GM12865 (cell line): Measurements from ENCODE around the gene AFF2.

Experiments
- DNase-seq: peaks from one replicate; pipeline ENCODE4 v3.0.0; 2010; ENCODE audit warnings: low read depth
- H3K4me3 ChIP-seq: 2 replicates; pipeline ENCODE4 v1.5.1; 2011; ENCODE audit warnings: mild to moderate bottlenecking, low read depth, low read length, control low read depth
- TF ChIP-seq, protein P1 (sequence below): IDR thresholded peaks from 2 replicates; pipeline ENCODE4 v1.5.1; 2011; ENCODE audit warnings: low read length, control low read depth, low read depth, inconsistent platforms; ENCODE audit not compliant: insufficient read depth; ENCODE audit errors: missing control alignments

The AFF2 gene

GRCh38 chrX:148500423-148501385, at the start of gene AFF2:
TSS of gene AFF2 (plus strand) at chrX:148500617. CDS start at chrX:148501098, 481 bp downstream.
- TF ChIP-seq, protein P1, sequence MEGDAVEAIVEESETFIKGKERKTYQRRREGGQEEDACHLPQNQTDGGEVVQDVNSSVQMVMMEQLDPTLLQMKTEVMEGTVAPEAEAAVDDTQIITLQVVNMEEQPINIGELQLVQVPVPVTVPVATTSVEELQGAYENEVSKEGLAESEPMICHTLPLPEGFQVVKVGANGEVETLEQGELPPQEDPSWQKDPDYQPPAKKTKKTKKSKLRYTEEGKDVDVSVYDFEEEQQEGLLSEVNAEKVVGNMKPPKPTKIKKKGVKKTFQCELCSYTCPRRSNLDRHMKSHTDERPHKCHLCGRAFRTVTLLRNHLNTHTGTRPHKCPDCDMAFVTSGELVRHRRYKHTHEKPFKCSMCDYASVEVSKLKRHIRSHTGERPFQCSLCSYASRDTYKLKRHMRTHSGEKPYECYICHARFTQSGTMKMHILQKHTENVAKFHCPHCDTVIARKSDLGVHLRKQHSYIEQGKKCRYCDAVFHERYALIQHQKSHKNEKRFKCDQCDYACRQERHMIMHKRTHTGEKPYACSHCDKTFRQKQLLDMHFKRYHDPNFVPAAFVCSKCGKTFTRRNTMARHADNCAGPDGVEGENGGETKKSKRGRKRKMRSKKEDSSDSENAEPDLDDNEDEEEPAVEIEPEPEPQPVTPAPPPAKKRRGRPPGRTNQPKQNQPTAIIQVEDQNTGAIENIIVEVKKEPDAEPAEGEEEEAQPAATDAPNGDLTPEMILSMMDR, result no peak
- DNase-seq, result peak; percentile 41
- peak within 1 kb of the TSS; percentile 45 for H3K4me3 ChIP-seq

DNA sequence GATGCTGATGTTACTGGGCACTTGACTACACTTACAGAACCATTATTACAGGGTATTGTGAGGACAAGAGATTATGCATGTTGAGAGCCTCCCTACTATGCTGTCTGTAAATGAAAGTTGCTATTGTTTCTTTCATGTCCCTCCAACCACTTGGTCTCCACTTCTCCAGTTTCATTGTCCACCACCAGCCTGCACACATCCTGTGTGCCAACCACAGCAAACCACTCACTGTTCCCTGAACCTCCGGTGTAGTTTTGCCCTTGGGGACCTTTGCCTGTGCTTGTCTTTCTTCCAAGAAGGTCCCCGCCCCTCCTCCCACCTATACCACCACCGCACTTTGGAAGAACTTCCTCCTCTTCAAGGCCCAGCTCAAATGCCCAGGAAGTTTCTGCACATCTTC, 43.1 kb upstream of the AFF2 start:
- peak; percentile 36 for DNase-seq
- no peak overlapping the region for H3K4me3 ChIP-seq
- TF ChIP-seq, protein P1, result no peak

GRCh38 chrX:148459343-148459742, 41.1 kb upstream of the AFF2 start:
- peak; percentile 63 for DNase-seq
- TF ChIP-seq, protein P1, result no peak
- no peak overlapping the region for H3K4me3 ChIP-seq

- TF ChIP-seq, protein P1, result no peak
- DNase-seq, result peak; percentile 34
- H3K4me3 ChIP-seq, result no peak overlapping the region
Measured at GRCh38 chrX:148466292-148466691, 34.1 kb upstream of the AFF2 start.

- no peak overlapping the region for H3K4me3 ChIP-seq
- TF ChIP-seq, protein P1, result no peak
- DNase-seq, result no peak
Measured at GRCh38 chrX:148470324-148470723, 30.1 kb upstream of the AFF2 start.

- no peak overlapping the region for H3K4me3 ChIP-seq
- DNase-seq, result no peak
- TF ChIP-seq, protein P1, result no peak
Measured at GRCh38 chrX:148474030-148474429, 26.4 kb upstream of the AFF2 start.
